Duodenal mucosa (tissue), 2 donors: ENCODE results near the gene CRYBB1.

Experiments used
- H3K27ac ChIP-seq: one replicate; pipeline ENCODE4 v1.7.0; 2013; ENCODE audit warnings: low read depth, low read length
- H3K27me3 ChIP-seq, 2 donors: one replicate each; pipeline ENCODE4 v1.7.0; 2013; ENCODE audit warnings: low read length in 2 of 2, control low read depth in 1 of 2; ENCODE audit not compliant: insufficient read depth in 2 of 2, control insufficient read depth in 1 of 2
- H3K36me3 ChIP-seq, 2 donors: one replicate each; pipeline ENCODE4 v1.7.0; 2013; ENCODE audit warnings: low read length in 2 of 2, control low read depth in 1 of 2; ENCODE audit not compliant: insufficient read depth in 2 of 2, control insufficient read depth in 1 of 2
- H3K4me1 ChIP-seq, 2 donors: one replicate each; pipeline ENCODE4 v1.7.0; 2013; ENCODE audit warnings: low read length in 2 of 2, control low read depth in 1 of 2; ENCODE audit not compliant: insufficient read depth in 2 of 2, control insufficient read depth in 1 of 2
- H3K4me3 ChIP-seq, 2 donors: one replicate each; pipeline ENCODE4 v1.7.0; 2013; ENCODE audit warnings: low read length in 2 of 2, low read depth in 1 of 2
- H3K9ac ChIP-seq, 2 donors: one replicate each; pipeline ENCODE4 v1.7.0; 2013; ENCODE audit warnings: low read length in 2 of 2, low read depth in 1 of 2
- H3K9me3 ChIP-seq, 2 donors: one replicate each; pipeline ENCODE4 v1.7.0; 2013; ENCODE audit warnings: low read length in 2 of 2, control low read depth in 1 of 2; ENCODE audit not compliant: control insufficient read depth in 1 of 2

CRYBB1 gene

DNA sequence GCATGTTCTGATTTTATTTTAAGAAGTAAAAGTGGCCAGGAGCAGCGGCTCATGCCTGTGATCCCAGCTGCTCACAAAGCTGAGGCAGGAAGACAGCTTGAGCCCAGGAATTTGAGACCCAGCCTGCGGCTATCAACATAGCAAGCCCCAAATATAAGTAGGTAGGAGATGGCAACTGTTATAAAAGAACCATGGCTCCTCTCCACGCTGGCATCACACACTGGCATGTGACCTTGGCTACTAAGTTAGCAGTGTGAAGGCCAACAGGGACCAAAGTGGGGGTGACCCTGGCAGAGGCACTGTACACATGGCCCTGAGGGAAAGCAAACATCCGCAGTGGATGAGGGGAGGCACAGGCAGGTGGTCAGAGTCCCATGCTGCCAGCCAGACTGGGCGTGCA is 60.9 kb downstream of the CRYBB1 start:
- no peak overlapping the region for H3K4me3 ChIP-seq
- H3K36me3 ChIP-seq, result peaks cover 0 to 5% of the 10 kb centered on the region in 2 donors
- H3K27ac ChIP-seq, result no peak overlapping the region
- H3K27me3 ChIP-seq, result no peaks in the 10 kb centered on the region
- H3K9me3 ChIP-seq, result no peaks in the 10 kb centered on the region
- no peaks in the 10 kb centered on the region for H3K4me1 ChIP-seq
- no peak overlapping the region for H3K9ac ChIP-seq

GRCh38 chr22:26555478-26555877 is 62.3 kb downstream of the CRYBB1 start:
- H3K4me3 ChIP-seq, result no peak overlapping the region
- no peaks in the 10 kb centered on the region for H3K27me3 ChIP-seq
- no peaks in the 10 kb centered on the region for H3K4me1 ChIP-seq
- no peaks in the 10 kb centered on the region for H3K9me3 ChIP-seq
- no peak overlapping the region for H3K27ac ChIP-seq
- H3K36me3 ChIP-seq, result peaks cover 0 to 5% of the 10 kb centered on the region in 2 donors
- no peak overlapping the region for H3K9ac ChIP-seq

DNA sequence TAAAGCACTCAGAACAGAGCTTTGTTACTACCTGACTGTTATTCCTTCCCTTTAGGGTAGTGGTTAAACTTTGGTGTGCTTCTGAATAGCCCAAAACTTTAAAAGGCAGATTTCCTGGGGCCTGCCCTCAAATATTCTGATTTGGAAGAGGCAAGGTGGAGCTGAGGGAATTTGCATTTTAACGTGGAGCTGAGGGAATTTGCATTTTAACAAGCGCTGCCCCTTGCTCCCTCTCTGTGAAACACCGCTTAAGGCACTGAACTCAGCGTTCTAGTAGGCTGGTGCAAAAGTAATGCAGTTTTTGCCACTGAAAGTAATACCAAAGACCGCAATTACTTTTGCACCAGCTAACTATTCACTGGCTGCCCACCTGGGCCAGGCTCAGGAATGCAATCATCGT is 62.9 kb downstream of the CRYBB1 start:
- no peaks in the 10 kb centered on the region for H3K9me3 ChIP-seq
- no peak overlapping the region for H3K9ac ChIP-seq
- H3K27me3 ChIP-seq, result no peaks in the 10 kb centered on the region
- H3K27ac ChIP-seq, result no peak overlapping the region
- no peak overlapping the region for H3K4me3 ChIP-seq
- H3K4me1 ChIP-seq, result no peaks in the 10 kb centered on the region
- peaks cover 0 to 5% of the 10 kb centered on the region in 2 donors for H3K36me3 ChIP-seq

GRCh38 chr22:26553056-26553752 is 64.6 kb downstream of the CRYBB1 start:
- H3K27ac ChIP-seq, result no peak overlapping the region
- no peaks in the 10 kb centered on the region for H3K4me1 ChIP-seq

DNA sequence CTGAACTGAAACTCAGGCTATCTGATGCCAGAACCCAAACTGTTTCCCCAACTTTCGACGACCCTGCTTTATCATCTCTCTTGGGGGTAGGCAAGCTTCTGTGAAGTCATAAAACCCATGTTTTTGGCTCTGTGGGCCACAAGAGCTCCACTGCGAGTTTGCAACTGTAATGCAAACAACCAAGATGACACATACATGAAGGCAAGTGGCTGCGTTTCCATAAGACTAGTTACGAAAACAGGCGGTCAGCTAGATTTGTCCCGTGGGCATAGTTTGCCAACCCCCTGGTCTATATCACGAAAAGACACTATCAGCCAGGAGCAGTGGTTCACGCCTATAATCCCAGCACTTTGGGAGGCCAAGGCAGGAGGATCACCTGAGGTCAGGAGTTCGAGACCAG is 65.4 kb downstream of the CRYBB1 start:
- Histone ChIP-seq H3K4me3 (no peak overlapping the region), H3K27ac (no peak overlapping the region), H3K9ac (no peak overlapping the region), H3K36me3 (peaks cover 0 to 5% of the 10 kb centered on the region in 2 donors), H3K4me1 (no peaks in the 10 kb centered on the region), H3K27me3 (no peaks in the 10 kb centered on the region), H3K9me3 (no peaks in the 10 kb centered on the region)

More at GRCh38 chr22:26553056-26553752, 64.6 kb downstream of the CRYBB1 start:
- Histone ChIP-seq H3K4me3 (no peak overlapping the region), H3K27me3 (no peaks in the 10 kb centered on the region), H3K9me3 (no peaks in the 10 kb centered on the region), H3K36me3 (peaks cover 0 to 5% of the 10 kb centered on the region in 2 donors), H3K9ac (no peak overlapping the region)

DNA sequence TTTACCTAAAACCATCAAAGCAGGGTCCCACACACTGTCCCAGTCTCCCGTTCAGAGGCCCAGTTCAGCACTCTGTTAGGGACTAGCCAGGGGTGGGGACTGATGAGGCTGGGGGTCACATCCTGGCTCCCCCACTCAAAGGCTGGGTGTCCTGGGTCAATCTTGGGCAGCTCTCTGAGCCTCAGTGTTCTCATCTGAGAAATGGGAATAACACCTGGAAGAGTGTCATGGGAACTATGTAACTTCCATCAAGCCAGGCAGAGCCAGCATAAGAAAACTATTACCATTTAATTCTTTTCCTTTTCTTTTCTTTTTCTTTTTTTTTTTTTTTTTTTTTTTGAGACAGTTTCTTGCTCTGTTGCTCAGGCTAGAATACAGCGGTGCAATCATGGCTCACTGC is 66.3 kb downstream of the CRYBB1 start:
- no peak overlapping the region for H3K27ac ChIP-seq
- H3K9me3 ChIP-seq, result no peaks in the 10 kb centered on the region
- no peak overlapping the region for H3K9ac ChIP-seq
- H3K4me1 ChIP-seq, result no peaks in the 10 kb centered on the region
- peaks cover 0 to 5% of the 10 kb centered on the region in 2 donors for H3K36me3 ChIP-seq
- H3K27me3 ChIP-seq, result no peaks in the 10 kb centered on the region
- no peak overlapping the region for H3K4me3 ChIP-seq

DNA sequence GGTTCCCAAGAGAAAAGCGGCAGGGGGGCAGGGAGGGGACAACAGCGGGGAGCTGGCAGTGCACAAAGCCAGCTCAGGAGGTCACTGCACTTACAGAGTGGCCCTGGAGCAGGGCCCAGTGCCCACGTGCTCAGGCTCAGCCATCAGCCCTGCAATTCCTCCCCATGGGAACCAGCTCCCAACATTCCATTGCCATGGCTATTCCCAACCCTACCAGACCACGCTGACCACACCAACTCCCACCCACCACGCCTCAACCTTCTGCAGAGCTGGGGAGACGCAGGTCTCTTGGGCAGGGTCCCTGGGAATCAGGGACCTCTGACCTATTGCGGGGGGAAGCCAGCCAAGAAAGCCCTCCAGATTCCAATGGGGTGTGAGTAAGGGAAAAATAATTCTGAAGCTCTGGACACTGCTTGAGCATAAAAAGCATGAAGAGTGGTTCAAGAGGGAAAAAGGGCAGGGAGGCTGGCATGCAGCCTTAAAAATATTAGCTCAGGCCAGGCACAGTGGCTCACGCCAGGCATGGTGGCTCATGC is 67.3 kb downstream of the CRYBB1 start:
- Histone ChIP-seq H3K9me3 (no peaks in the 10 kb centered on the region), H3K4me3 (no peak overlapping the region), H3K4me1 (no peaks in the 10 kb centered on the region), H3K9ac (no peak overlapping the region), H3K27ac (no peak overlapping the region), H3K27me3 (no peaks in the 10 kb centered on the region), H3K36me3 (peaks cover 0 to 3% of the 10 kb centered on the region in 2 donors)

DNA sequence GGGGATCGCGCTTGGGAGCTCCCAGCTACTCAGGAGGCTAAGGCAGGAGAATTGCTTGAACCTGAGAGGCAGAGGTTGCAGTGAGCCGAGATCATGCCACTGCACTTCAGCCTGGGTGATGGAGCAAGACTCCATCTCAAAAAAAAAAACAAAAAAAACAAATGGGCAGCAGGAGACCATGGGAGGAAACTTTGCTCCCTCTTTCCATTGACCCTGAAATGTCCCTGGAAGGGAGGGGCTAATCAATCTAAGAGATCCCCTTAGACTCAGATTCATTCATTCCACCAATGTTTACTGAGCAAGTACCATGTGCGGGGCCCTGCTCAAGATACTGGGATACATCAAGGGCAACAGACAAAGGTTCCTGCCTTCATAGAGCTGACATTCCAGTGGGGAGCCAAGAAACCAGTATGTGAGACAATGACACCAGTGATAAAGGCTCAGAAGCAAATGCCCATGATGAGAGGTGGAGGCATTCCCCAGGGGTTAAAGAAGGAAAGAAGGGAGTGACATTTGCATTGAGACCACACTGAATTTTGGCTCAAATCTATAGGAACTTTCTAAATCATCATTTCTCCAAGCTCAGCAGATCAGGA is 67.8 kb downstream of the CRYBB1 start:
- Histone ChIP-seq H3K27ac (no peak overlapping the region), H3K4me3 (no peak overlapping the region), H3K9ac (no peak overlapping the region), H3K9me3 (no peaks in the 10 kb centered on the region), H3K36me3 (peaks cover 0 to 1% of the 10 kb centered on the region in 2 donors), H3K4me1 (no peaks in the 10 kb centered on the region), H3K27me3 (no peaks in the 10 kb centered on the region)
